CD4-positive, alpha-beta T cell treated with Interleukin-17A for 1 hour (primary cell): Measurements from ENCODE around the gene FGD4.
"Not testable (repeated sequence)": the region's sequence is repeated elsewhere in the genome, so short reads cannot be mapped to it uniquely, and the experiment has no call there.

ENCODE experiments used
- DNase-seq: peaks from one replicate; pipeline ENCODE4 v3.0.0-alpha.2; 2020

Gene FGD4

GRCh38 chr12:32532422-32532821 lies 133.1 kb downstream of the FGD4 start:
- DNase-seq = no peak

GRCh38 chr12:32532951-32533350 lies 133.6 kb downstream of the FGD4 start:
- DNase-seq = no peak

GRCh38 chr12:32533506-32533905 lies 134.1 kb downstream of the FGD4 start:
- DNase-seq = not testable (repeated sequence)

- DNase-seq = no peak
These were observed 134.7 kb downstream of the FGD4 start for GRCh38 chr12:32533971-32534590.

GRCh38 chr12:32534698-32535097 lies 135.3 kb downstream of the FGD4 start:
- no peak for DNase-seq

- no peak for DNase-seq
These were observed 136.1 kb downstream of the FGD4 start for GRCh38 chr12:32535288-32535999.

GRCh38 chr12:32536000-32536345 lies 136.6 kb downstream of the FGD4 start:
- no peak for DNase-seq

- DNase-seq = no peak
These were observed 142.5 kb downstream of the FGD4 start for GRCh38 chr12:32541754-32542374.

GRCh38 chr12:32542428-32543229 lies 143.3 kb downstream of the FGD4 start:
- no peak for DNase-seq

GRCh38 chr12:32544893-32545292 lies 145.5 kb downstream of the FGD4 start:
- no peak for DNase-seq

GRCh38 chr12:32545413-32545980 lies 146.1 kb downstream of the FGD4 start:
- no peak for DNase-seq

- no peak for DNase-seq
These were observed 146.9 kb downstream of the FGD4 start for GRCh38 chr12:32546272-32546671.

- no peak for DNase-seq
These were observed 149.4 kb downstream of the FGD4 start for GRCh38 chr12:32548691-32549281.

- no peak for DNase-seq
These were observed 150.3 kb downstream of the FGD4 start for GRCh38 chr12:32549675-32550079.

- no peak for DNase-seq
These were observed 151.7 kb downstream of the FGD4 start for GRCh38 chr12:32551058-32551457.

- no peak for DNase-seq
These were observed 159.5 kb downstream of the FGD4 start for GRCh38 chr12:32558903-32559302.

GRCh38 chr12:32559434-32559833 lies 160.1 kb downstream of the FGD4 start:
- DNase-seq = no peak

- no peak for DNase-seq
These were observed 161.2 kb downstream of the FGD4 start for GRCh38 chr12:32560520-32560919.

- no peak for DNase-seq
These were observed 162.6 kb downstream of the FGD4 start for GRCh38 chr12:32561931-32562341.

GRCh38 chr12:32562413-32562812 lies 163.1 kb downstream of the FGD4 start:
- DNase-seq = not testable (repeated sequence)

- DNase-seq = no peak
These were observed 167.4 kb downstream of the FGD4 start for GRCh38 chr12:32566663-32567295.

- no peak for DNase-seq
These were observed 167.9 kb downstream of the FGD4 start for GRCh38 chr12:32567296-32567674.
